HepG2 (cell line): Measurements from ENCODE around the gene GPR85. TPM values are rescaled to one million over a fixed set of nuclear protein-coding genes. Genes with fewer than 3 reads are reported as not detected.

Experiments used
- ATAC-seq: fragments of 200-7000 bp; cut with Tn5 transposase; 3 replicates; pipeline ENCODE4 v1.9.1; 2020; ENCODE audit warnings: mild to moderate bottlenecking, moderate library complexity
- BruUV-seq: library from RNA; stranded (reverse); fragments of 400-500 nt; replicated peaks from 2 replicates; lab custom pipeline; 2021; lab: Mats Ljungman, UMichigan
- CTCF ChIA-PET: fragments of 300-600 bp; formaldehyde crosslinking; extraction: SDS; loops from one replicate; lab custom pipeline; 2021; ENCODE audit warnings: low total read pairs, inconsistent platforms, low intra/inter-chr PET ratio; lab: Yijun Ruan, JAX
- POLR2A ChIA-PET: fragments of 350-600 bp; sonication (Branson Sonifier 250); formaldehyde crosslinking; loops from one replicate; lab custom pipeline; 2020; ENCODE audit warnings: antibody characterized with exemption, inconsistent platforms; lab: Yijun Ruan, JAX
- DNase-seq: peaks from one replicate; pipeline ENCODE4 v3.0.0-alpha.2; 2015; ENCODE audit warnings: low spot score
- FAIRE-seq: peaks from 3 replicates; lab custom pipeline; 2011; peaks lifted over from hg19 to GRCh38; lab: Jason Lieb, UNC
- H2AFZ ChIP-seq: one replicate; pipeline ENCODE4 v1.6.1; 2011; ENCODE audit warnings: low read length, inconsistent platforms
- H3K27ac ChIP-seq: fragments of 300-600 bp; 3 replicates; pipeline ENCODE4 v1.8.0; 2011; ENCODE audit warnings: mixed run types, mild to moderate bottlenecking, mixed read lengths, low read length, inconsistent platforms; ENCODE audit not compliant: insufficient read depth; ENCODE audit errors: extremely low read length
- H3K27me3 ChIP-seq, 2 experiments: fragments of 200-600 bp in 1 of 2; 2 replicates in 1 of 2; 3 replicates in 1 of 2; pipeline versions ENCODE4 v1.6.0 to v1.8.0; 2011; ENCODE audit warnings: low read length in 2 of 2, mild to moderate bottlenecking in 2 of 2, moderate library complexity in 2 of 2, inconsistent platforms in 1 of 2; ENCODE audit not compliant: insufficient read depth in 2 of 2, control insufficient read depth in 1 of 2
- H3K36me3 ChIP-seq, 2 experiments: fragments of 200-600 bp in 1 of 2; replicated peaks in 1 of 2; 2 replicates in 1 of 2; 3 replicates in 1 of 2; pipeline versions ENCODE4 v1.5.1 to v1.8.0; 2011; ENCODE audit warnings: low read length in 2 of 2, inconsistent platforms in 1 of 2; ENCODE audit not compliant: insufficient read depth in 2 of 2, control insufficient read depth in 1 of 2
- H3K4me1 ChIP-seq: 2 replicates; pipeline ENCODE4 v1.5.1; 2012; ENCODE audit warnings: low read length, inconsistent platforms; ENCODE audit not compliant: insufficient read depth
- H3K4me2 ChIP-seq: 2 replicates; pipeline ENCODE4 v1.6.0; 2011; ENCODE audit warnings: low read depth, low read length, inconsistent platforms
- H3K4me3 ChIP-seq, 3 experiments: fragments of 200-600 bp in 1 of 3; sonication (generic), shearing (Covaris generic) in 1 of 3; replicated peaks in 1 of 3; 2 replicates each; pipeline ENCODE4 v1.5.1; 2011 to 2016; ENCODE audit warnings: low read length in 3 of 3, inconsistent platforms in 2 of 3, low read depth in 2 of 3, mild to moderate bottlenecking in 2 of 3, control low read depth in 1 of 3, mixed read lengths in 1 of 3; ENCODE audit not compliant: insufficient read depth in 1 of 3
- H3K79me2 ChIP-seq: one replicate; pipeline ENCODE4 v1.6.1; 2011; ENCODE audit warnings: low read length, inconsistent platforms; ENCODE audit not compliant: insufficient read depth
- H3K9ac ChIP-seq: 2 replicates; pipeline ENCODE4 v1.6.0; 2011; ENCODE audit warnings: mild to moderate bottlenecking, low read depth, low read length, inconsistent platforms; ENCODE audit not compliant: insufficient read depth
- H3K9me3 ChIP-seq: 2 replicates; pipeline ENCODE4 v1.5.1; 2012; ENCODE audit warnings: mild to moderate bottlenecking, low read length
- H4K20me1 ChIP-seq: 2 replicates; pipeline ENCODE4 v1.6.0; 2011; ENCODE audit warnings: inconsistent platforms, mild to moderate bottlenecking, low read length, moderate library complexity; ENCODE audit not compliant: insufficient read depth
- CBX2 ChIP-seq, 2 experiments: fragments of 200-600 bp in 1 of 2; sonication (generic); formaldehyde crosslinking in 1 of 2; IDR thresholded peaks; 2 replicates each; pipeline versions ENCODE4 v1.7.0 to v1.8.1; 2018 to 2022; ENCODE audit warnings: low read depth in 2 of 2, low read length in 1 of 2, mild to moderate bottlenecking in 1 of 2, missing genetic modification reagents in 1 of 2
- E2F1 ChIP-seq: sonication (generic); formaldehyde crosslinking; IDR thresholded peaks from 2 replicates; pipeline ENCODE4 v1.5.0; 2020; ENCODE audit warnings: missing genetic modification reagents
- HMGXB3 ChIP-seq: sonication (generic); formaldehyde crosslinking; IDR thresholded peaks from 2 replicates; pipeline ENCODE4 v1.4.0; 2020; ENCODE audit warnings: missing genetic modification reagents, borderline replicate concordance
- HNF1B ChIP-seq: sonication (generic); formaldehyde crosslinking; IDR thresholded peaks from 2 replicates; pipeline ENCODE4 v1.5.1; 2020; ENCODE audit warnings: mild to moderate bottlenecking, moderate library complexity, missing genetic modification reagents
- STAT5B ChIP-seq: sonication (generic); formaldehyde crosslinking; IDR thresholded peaks from 2 replicates; pipeline ENCODE4 v1.4.0; 2020; ENCODE audit warnings: missing genetic modification reagents
- ZGPAT ChIP-seq: IDR thresholded peaks from 2 replicates; pipeline ENCODE4 v1.6.1; 2016; ENCODE audit warnings: mild to moderate bottlenecking
- ZNF232 ChIP-seq: sonication (generic); formaldehyde crosslinking; IDR thresholded peaks from 2 replicates; pipeline ENCODE4 v1.4.0; 2020; ENCODE audit warnings: missing genetic modification reagents, borderline replicate concordance
- ZNF432 ChIP-seq: sonication (generic); formaldehyde crosslinking; IDR thresholded peaks from 2 replicates; pipeline ENCODE4 v1.5.0; 2020; ENCODE audit warnings: missing genetic modification reagents, mild to moderate bottlenecking, borderline replicate concordance
- ZNF746 ChIP-seq: sonication (generic); formaldehyde crosslinking; IDR thresholded peaks from 2 replicates; pipeline ENCODE4 v1.8.0; 2022; ENCODE audit warnings: mild to moderate bottlenecking, missing genetic modification reagents
- ZNF747 ChIP-seq: sonication (generic); formaldehyde crosslinking; IDR thresholded peaks from 2 replicates; pipeline ENCODE4 v1.8.1; 2023; ENCODE audit warnings: missing genetic modification reagents, mild to moderate bottlenecking, borderline replicate concordance
- WGBS: methylation state at CpG from one replicate; pipeline ENCODE4 v1.1.6; 2017; ENCODE audit warnings: low lambda C conversion rate; 5-methylcytosine and 5-hydroxymethylcytosine counted together
- in situ Hi-C: cut with HindIII; loops from 2 replicates; pipeline ENCODE4 v1.10.0; 2017; ENCODE audit warnings: low pct_unique_long_range_greater_than_20kb; ENCODE audit not compliant: extremely low pct_ligation_motif_present
- intact Hi-C: fragments of 100-400 bp; cut with micrococcal nuclease; formaldehyde crosslinking; loops from one replicate; pipeline ENCODE4 v1.10.0; 2022; ENCODE audit not compliant: unreplicated experiment
- polyA plus RNA-seq, 8 experiments: library from polyadenylated mRNA; depleted of rRNA in 3 of 8; stranded (reverse) in 7 of 8; unstranded in 1 of 8; fragments of >200 nt; fragmentation: Illumina TruSeq in 4 of 8; extraction: Trizol in 4 of 8; gene quantifications; 2 replicates each; pipeline versions ENCODE4 v1.2.1 to v1.2.3, GENCODE V29; 2011 to 2016; ENCODE audit warnings: low read depth in 4 of 8, missing spikeins in 1 of 8, mixed read lengths in 1 of 8; ENCODE audit not compliant: insufficient read depth in 1 of 8
- total RNA-seq, 5 experiments: library from RNA; depleted of rRNA; stranded (reverse); fragments of >200 nt; fragmentation: Illumina TruSeq; extraction: Trizol; gene quantifications; 2 replicates each; pipeline ENCODE4 v1.2.3, GENCODE V29; 2016; ENCODE audit warnings: low read depth in 1 of 5

Gene GPR85
- total and polyA plus RNA-seq, 2 of the 13 experiments (the other 11 are each of a cell fraction or from before 2014, with no cell fraction given) = not detected

GRCh38 chr7:113125728-113126127 is 39.1 kb upstream of the GPR85 start:
- ChIA-PET POLR2A (no interaction called here), CTCF (no interaction called here)
- intact Hi-C loops (no loop called here), in situ Hi-C loops (no loop called here)
- H3K27ac ChIP-seq = no peak overlapping the region
- H3K27me3 ChIP-seq = peaks cover 0 to 5% of the 10 kb centered on the region in 2 experiments; a peak in 1 of 5 replicates
- H3K79me2 ChIP-seq = no peaks in the 10 kb centered on the region
- 55% methylated on average over 2 of the region's 2 CpGs for WGBS
- no peak overlapping the region for H3K4me2 ChIP-seq
- BruUV-seq = no TSS peak
- H2AFZ ChIP-seq = no peak overlapping the region
- DNase-seq = no peak
- TF ChIP-seq CBX2 (IDR thresholded peaks at IDR 0.05; ENCODE audit: low read depth, low read length) (no peak), CBX2 (CRISPR knock-in tag; IDR thresholded peaks at IDR 0.05; ENCODE audit: low read depth) (no peak), HNF1B (CRISPR knock-in tag) (no peak), ZNF232 (no peak), ZNF747 (CRISPR knock-in tag) (no peak), ZNF432 (no peak)
- no peaks in the 10 kb centered on the region for H3K4me1 ChIP-seq
- no peaks in the 10 kb centered on the region for H3K9me3 ChIP-seq
- no peak overlapping the region for H3K9ac ChIP-seq
- H4K20me1 ChIP-seq = no peaks in the 10 kb centered on the region
- ATAC-seq = no peak
- H3K36me3 ChIP-seq = no peaks in the 10 kb centered on the region
- FAIRE-seq = no peak
- no peak overlapping the region for H3K4me3 ChIP-seq

- no peak overlapping the region for H3K4me2 ChIP-seq
- no peaks in the 10 kb centered on the region; a peak in 1 of 5 replicates for H3K27me3 ChIP-seq
- DNase-seq (no peak), ATAC-seq (no peak), FAIRE-seq (no peak)
- in situ Hi-C loops = no loop called here
- H3K9ac ChIP-seq = no peak overlapping the region
- H3K9me3 ChIP-seq = no peaks in the 10 kb centered on the region
- H3K36me3 ChIP-seq = no peaks in the 10 kb centered on the region
- H3K27ac ChIP-seq = no peak overlapping the region
- no peaks in the 10 kb centered on the region for H3K79me2 ChIP-seq
- ChIA-PET POLR2A (no interaction called here), CTCF (no interaction called here)
- BruUV-seq = no TSS peak
- H3K4me3 ChIP-seq = no peak overlapping the region
- H4K20me1 ChIP-seq = no peaks in the 10 kb centered on the region
- H2AFZ ChIP-seq = no peak overlapping the region
- intact Hi-C loops = no loop called here
- H3K4me1 ChIP-seq = peaks cover 8% of the 10 kb centered on the region
- TF ChIP-seq STAT5B (CRISPR knock-in tag) (no peak), ZGPAT (no peak), E2F1 (CRISPR knock-in tag) (no peak), ZNF746 (CRISPR knock-in tag) (no peak), HMGXB3 (CRISPR knock-in tag) (no peak)
Measured at GRCh38 chr7:113122744-113123143, 36.1 kb upstream of the GPR85 start.
